HG02870 (cell line): ENCODE measurements around the gene TSPAN14.
"Not testable (repeated sequence)": the region's sequence is repeated elsewhere in the genome, so short reads cannot be mapped to it uniquely, and the experiment has no call there.

ENCODE experiments used
- ATAC-seq: cut with Tn5 transposase; IDR thresholded peaks from one replicate; pipeline ENCODE4 v1.9.1; 2021; ENCODE audit warnings: mild to moderate bottlenecking, moderate library complexity; ENCODE audit not compliant: unreplicated experiment

The TSPAN14 gene

DNA sequence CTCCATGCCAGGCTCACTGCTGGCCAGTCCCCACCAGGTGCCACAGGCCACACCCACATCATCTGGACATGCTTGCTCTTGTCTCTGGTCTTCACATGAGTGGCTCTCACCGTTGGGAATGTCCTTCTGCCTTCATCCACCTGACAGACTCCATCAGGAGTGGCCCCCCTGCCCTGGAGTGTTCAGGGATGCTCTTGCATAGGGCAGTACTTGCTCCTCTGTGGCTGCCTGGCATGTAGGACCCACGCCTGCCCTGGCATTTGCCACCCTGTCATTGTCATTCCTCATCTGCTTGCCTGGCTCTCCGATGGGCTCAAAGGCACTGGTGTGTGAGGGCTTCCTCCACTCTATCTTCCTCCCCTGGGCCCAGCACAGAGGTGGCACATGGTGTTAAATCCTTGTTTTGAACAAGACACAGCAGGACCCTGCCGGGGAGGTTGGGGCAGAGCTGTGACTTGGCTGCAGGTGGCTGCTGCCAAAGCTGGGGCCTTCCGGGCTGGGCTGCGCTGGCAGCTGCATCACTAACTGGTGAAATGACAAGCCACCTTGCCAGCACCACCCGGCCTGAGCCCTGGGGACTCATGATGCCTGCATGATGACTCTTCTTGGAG is 85.4 kb downstream of the TSPAN14 start:
- no peak for ATAC-seq

DNA sequence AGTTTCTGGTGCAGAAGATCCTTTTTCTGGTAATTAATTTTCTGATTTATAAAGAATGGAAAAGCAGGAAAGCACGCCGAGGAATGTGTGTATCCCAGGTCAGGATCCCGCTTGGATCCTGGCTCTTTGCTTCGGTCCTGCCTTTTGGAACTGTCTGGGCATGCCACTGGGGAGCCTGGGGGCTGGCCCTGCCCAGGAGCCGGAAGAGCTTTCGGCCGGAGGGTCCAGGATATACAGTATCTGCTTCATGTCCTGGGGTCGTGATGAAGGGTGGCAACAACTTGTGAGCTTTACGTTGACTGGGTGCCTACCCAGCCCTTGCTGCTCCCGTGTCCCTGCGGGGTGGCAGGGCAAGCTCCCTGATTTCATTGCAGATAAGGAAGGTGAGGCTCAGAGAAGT is 86.0 kb downstream of the TSPAN14 start:
- no peak for ATAC-seq

DNA sequence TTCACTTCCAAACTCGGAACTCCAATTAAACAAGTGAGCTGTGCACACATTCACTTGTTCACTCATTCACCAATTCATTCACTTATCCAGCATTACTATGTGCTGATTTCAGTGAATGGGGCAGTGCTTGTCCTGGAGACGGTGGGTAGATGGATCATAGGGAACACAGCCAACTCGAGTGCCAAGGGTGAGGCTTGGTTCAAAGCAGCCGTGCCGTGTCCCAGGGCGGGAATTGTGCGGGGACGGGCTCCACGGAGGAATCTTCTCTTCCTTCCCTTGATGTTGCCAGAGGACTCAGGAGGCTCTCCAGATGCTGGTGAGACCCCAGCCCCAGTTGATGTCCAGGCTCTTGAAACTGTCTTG is 86.5 kb downstream of the TSPAN14 start:
- ATAC-seq, result no peak

GRCh38 chr10:80540981-80541750 is 87.1 kb downstream of the TSPAN14 start:
- ATAC-seq, result peak; percentile 81

DNA sequence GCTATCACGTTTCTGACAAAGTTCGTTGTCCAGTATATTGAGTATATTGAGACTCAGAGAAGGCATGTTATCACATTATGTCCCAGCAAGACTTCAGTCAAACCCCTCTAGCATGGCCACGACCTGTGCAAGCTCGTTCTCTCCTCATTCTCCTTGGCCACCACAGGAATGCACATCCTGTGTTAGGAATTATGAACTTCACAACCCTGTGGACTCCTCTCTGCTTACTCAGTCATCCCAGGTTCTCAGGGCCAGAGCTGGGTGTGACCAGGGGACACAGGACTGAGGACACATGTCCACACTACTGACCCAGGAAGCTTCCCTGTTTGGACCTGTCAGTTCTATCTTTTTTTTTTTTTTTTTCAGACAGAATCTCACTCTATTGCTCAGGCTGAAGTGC is 87.9 kb downstream of the TSPAN14 start:
- no peak for ATAC-seq

DNA sequence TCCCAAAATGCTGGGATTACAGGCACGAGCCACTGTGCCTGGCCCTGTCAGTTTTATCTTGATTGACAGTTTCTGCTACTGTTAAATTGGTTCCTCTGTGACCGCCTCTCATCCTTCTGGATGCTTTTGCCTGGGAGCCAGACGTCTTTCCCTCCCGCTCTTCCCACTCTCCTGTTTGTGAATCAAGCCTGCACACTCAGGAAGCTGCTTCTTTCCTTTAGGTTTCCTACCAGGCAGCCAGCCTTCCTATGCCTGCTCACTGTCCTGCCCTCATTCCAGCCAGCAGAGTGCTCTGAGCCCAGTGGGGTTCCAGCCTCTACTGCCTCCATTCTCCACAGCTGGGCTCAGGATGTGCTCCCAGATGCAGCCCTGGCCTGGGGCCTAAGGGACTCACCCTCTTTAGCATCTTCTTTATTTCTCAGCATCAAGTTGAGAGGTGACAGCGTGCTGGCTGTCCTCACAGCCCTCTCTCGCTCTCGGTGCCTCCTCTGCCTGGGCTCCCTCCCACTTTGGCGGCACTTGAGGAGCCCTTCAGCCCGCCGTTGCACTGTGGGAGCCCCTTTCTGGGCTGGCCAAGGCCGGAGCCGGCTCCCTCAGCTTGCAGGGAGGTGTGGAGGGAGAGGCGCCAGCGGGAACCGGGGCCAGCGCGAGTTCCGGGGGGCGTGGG is 88.7 kb downstream of the TSPAN14 start:
- no peak for ATAC-seq

DNA sequence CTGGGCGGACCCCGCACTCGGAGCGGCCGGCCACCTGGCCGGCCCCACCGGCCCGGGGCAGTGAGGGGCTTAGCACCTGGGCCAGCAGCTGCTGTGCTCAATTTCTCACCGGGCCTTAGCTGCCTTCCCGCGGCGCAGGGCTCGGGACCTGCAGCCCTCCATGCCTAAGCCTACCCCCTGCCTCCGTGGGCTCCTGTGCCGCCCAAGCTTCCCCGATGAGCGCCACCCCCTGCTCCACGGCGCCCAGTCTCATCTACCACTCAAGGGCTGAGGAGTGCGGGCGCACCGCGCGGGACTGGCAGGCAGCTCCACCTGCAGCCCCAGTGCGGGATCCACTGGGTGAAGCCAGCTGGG is 89.2 kb downstream of the TSPAN14 start:
- ATAC-seq, result not testable (repeated sequence)

DNA sequence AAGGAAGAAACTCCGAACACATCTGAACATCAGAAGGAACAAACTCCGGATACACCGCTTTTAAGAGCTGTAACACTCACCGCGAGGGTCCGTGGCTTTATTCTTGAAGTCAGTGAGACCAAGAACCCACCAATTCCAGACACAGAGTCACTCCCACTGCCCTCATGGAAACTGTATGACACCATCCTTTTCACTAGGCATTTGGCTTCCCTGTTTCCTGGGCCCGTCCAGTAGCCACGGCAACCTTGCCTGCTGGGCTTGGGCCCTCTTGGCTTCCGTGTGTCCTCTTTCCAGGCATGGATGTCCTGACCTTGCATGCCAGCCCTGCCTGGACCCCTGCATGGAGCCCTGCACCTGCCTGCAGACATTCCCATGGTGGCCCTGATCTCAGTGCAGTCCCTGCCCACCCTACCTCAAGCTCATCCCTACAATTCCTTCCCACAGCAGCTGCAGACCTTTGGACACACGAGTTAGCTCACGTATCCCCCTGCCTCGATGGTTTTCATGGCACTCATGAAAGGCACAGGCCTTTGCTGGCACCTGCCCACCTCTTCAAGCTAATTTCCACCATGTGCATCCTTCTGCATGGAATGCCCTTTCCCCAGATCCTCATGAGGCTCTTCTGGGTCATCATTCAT is 90.3 kb downstream of the TSPAN14 start:
- ATAC-seq, result no peak

GRCh38 chr10:80545258-80545881 is 91.3 kb downstream of the TSPAN14 start:
- ATAC-seq, result no peak

DNA sequence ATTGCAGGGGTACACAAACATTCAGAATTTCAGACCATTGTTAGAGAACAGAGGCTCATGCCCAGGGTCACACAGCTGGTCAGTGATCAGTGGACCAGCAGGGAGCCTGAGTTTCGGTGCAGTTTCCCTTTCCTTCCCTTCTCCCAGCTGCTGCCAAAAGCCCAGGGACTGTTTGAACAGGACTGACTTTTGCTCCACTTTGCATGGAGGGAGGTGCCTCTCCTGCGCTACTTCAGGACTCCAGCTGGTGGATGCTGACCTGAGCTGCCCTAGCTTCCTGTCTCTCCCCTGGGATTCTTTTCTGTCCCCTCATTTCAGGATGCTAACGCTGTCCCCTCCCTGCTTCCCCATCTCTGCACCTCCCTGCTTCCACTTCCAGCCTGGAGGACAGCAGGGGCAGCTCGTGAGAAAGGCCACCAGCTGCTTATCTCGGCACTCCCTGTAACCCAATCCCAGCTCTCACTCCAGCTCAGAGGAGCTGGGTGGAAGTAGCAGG is 98.1 kb downstream of the TSPAN14 start:
- ATAC-seq, result no peak

DNA sequence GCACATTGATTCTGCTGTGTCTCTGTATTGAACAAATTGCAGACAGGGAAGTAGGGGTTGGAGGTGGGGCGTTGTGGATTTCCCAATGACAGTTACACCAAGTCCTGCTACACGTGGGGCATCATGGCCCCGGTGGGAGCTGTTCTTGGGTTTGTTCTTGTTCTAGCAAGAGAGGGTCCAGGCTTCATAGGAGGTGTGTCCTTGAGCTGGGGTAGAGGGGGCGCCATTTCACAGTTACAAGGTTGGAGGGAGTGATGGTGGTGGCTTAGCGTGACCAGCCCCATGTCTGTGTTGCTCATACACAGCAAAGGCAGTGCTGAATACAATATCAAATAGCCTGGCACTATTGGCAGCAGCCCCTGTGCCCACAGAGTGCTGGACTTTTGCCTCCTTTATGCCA is 99.3 kb downstream of the TSPAN14 start:
- no peak for ATAC-seq

DNA sequence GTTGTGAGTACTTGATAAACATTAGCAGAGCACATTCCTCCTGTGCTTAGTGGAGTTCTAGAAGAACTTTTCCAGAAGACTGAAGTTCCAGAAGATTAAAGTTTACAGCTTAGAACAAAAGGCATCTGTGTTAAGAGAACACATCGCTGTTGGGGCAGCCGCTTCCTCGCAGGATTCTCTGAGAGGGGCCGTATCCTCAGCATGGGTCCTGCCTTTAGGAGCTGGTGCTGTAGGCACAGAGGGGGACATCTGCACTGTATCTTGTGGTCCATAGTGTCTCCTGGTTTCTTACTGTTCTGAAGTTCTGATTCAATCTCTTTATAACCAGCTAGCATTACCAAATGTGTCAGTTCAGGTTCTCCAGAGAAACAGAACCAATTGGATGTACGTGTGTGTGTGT is 99.9 kb downstream of the TSPAN14 start:
- no peak for ATAC-seq

DNA sequence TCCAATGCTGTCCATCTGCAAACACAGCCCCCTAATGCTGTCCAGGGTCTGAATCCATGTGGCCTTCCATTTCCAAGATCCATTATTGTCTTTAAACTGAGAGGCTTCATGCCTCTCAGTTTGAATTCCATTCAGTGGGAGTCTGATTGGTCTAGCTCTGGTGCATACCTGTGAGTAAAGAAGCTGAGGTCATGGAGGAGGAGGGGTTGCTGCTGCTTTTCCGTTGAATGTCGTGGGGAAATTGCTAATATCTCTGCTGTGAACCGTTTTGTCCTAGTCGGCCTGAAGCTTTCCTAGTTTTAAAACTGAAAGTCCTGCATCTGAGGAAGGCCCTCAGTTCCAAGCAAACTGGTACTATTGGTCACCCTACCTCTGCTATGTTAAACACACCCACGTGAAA is 101.3 kb downstream of the TSPAN14 start:
- ATAC-seq, result no peak

- no peak for ATAC-seq
Measured at GRCh38 chr10:80561950-80562349, 107.8 kb downstream of the TSPAN14 start.

GRCh38 chr10:80567292-80567691 is 113.2 kb downstream of the TSPAN14 start:
- ATAC-seq, result no peak

GRCh38 chr10:80569131-80569895 is 115.2 kb downstream of the TSPAN14 start:
- no peak for ATAC-seq

DNA sequence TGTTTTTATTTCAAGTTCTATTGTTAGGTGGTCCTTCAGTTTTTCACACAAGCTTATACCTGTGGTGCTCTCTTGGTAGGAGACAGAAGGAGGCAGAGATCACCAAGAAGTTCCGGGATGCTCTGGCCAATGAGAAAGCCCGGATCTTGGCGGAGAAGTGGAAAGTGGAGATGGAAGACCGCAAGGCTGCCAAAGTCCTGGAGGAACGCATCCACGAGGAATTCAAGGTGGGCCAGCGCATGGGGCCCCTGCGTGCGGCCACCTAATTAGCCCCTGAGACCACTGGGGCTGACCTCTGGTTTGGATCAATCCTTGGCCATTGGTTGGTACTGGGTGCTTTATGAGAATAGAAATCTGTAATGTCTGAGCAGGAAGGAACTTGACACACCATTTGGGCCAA is 117.2 kb downstream of the TSPAN14 start:
- no peak for ATAC-seq

- no peak for ATAC-seq
Measured at GRCh38 chr10:80579181-80579763, 125.2 kb downstream of the TSPAN14 start.

DNA sequence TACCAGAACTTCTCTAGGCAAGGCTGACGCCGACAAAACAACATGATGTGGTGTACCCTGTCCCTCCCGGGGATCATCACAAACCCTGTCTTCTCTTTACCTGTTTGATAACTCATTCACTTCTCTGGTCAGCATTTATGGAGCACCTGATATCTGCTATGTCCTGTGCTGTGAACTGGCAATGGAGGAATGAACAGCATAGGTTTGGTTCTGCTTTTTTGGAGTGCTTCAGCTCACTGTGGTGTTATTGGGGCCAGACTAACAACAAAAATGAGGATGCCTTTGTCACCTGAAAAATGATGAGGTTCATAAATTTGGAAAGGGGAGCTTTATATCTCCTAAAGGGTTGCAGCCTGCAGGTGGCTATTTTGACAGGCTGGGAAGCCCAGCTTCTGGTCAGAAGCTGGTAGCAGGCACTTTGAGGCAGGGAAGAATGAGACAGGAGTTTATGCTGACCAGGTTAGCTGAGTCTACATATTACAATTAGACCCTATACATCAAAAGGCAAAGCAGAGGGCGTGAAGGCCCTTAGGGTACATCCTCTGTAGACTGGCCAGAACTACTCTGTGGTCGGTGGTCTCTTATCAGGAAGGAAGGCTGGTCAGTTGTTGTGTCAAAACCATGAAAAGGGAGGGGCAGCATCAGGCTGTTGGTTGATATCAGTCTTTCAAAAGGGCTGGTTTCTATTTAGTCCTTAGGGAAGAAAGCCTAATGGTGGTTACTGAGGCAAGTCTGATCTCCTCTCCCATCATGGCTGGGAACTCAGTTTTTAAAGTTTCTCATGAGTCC is 125.9 kb downstream of the TSPAN14 start:
- ATAC-seq, result no peak
